ENCODE results near the gene TENM3.

- TF ChIP-seq CTCF (conservative IDR thresholded peaks at IDR 0.05) (no peak), ZFX (IDR thresholded peaks at IDR 0.05) (no peak)
Measured at GRCh38 chr4:182454440-182455013, 211.3 kb downstream of the TENM3 start.

All from C4-2B (cell line).